Measurements from ENCODE around the gene FLVCR2.

GRCh38 chr14:75626863-75627262, 48.4 kb downstream of the FLVCR2 start:
- TF ChIP-seq REXO4 (CRISPR knock-in tag; IDR thresholded peaks at IDR 0.05; ENCODE audit: borderline replicate concordance), result no peak
- no peak for TF ChIP-seq TAF1 (CRISPR knock-in tag; IDR thresholded peaks at IDR 0.05)
- TF ChIP-seq ZNF660 (CRISPR knock-in tag; IDR thresholded peaks at IDR 0.05; ENCODE audit: borderline replicate concordance, low read depth), result no peak
- TF ChIP-seq FOXM1 (CRISPR knock-in tag; IDR thresholded peaks at IDR 0.05), result no peak
- TF ChIP-seq, protein P1, sequence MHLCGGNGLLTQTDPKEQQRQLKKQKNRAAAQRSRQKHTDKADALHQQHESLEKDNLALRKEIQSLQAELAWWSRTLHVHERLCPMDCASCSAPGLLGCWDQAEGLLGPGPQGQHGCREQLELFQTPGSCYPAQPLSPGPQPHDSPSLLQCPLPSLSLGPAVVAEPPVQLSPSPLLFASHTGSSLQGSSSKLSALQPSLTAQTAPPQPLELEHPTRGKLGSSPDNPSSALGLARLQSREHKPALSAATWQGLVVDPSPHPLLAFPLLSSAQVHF (CRISPR knock-in tag; IDR thresholded peaks at IDR 0.05), result no peak
- TF ChIP-seq CEBPB (IDR thresholded peaks at IDR 0.05; ENCODE audit: borderline replicate concordance, low read depth, low read length), result no peak
- TF ChIP-seq, protein P2, sequence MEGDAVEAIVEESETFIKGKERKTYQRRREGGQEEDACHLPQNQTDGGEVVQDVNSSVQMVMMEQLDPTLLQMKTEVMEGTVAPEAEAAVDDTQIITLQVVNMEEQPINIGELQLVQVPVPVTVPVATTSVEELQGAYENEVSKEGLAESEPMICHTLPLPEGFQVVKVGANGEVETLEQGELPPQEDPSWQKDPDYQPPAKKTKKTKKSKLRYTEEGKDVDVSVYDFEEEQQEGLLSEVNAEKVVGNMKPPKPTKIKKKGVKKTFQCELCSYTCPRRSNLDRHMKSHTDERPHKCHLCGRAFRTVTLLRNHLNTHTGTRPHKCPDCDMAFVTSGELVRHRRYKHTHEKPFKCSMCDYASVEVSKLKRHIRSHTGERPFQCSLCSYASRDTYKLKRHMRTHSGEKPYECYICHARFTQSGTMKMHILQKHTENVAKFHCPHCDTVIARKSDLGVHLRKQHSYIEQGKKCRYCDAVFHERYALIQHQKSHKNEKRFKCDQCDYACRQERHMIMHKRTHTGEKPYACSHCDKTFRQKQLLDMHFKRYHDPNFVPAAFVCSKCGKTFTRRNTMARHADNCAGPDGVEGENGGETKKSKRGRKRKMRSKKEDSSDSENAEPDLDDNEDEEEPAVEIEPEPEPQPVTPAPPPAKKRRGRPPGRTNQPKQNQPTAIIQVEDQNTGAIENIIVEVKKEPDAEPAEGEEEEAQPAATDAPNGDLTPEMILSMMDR (CRISPR knock-in tag; IDR thresholded peaks at IDR 0.05), result no peak
- no peak for TF ChIP-seq KLF9 (CRISPR knock-in tag; IDR thresholded peaks at IDR 0.05; ENCODE audit: low read depth)
- TF ChIP-seq NR2F1 (CRISPR knock-in tag; IDR thresholded peaks at IDR 0.05), result no peak
- no peak for TF ChIP-seq ZFAT (CRISPR knock-in tag; conservative IDR thresholded peaks at IDR 0.05)
- no peak for TF ChIP-seq NRL (CRISPR knock-in tag; IDR thresholded peaks at IDR 0.05; ENCODE audit: borderline replicate concordance)
- no peak for TF ChIP-seq SMC3 (IDR thresholded peaks at IDR 0.05; ENCODE audit: low read length)
- TF ChIP-seq ZSCAN25 (CRISPR knock-in tag; IDR thresholded peaks at IDR 0.05), result no peak
- no peak for TF ChIP-seq NR3C1 (CRISPR knock-in tag; IDR thresholded peaks at IDR 0.05)

Measured in HepG2 (cell line).